AG09309 (cell line): ENCODE measurements around the gene CPLX1.
"Not testable (repeated sequence)": the region's sequence is repeated elsewhere in the genome, so short reads cannot be mapped to it uniquely, and the experiment has no call there.

Experiments used
- DNase-seq: peaks from one replicate; pipeline ENCODE4 v3.0.0-alpha.2; 2010; ENCODE audit warnings: low read depth
- H3K4me3 ChIP-seq: 2 replicates; pipeline ENCODE4 v1.5.1; 2011; ENCODE audit warnings: mild to moderate bottlenecking, low read depth, low read length, moderate library complexity; ENCODE audit not compliant: control insufficient read depth
- CTCF ChIP-seq: IDR thresholded peaks from 2 replicates; pipeline ENCODE4 v1.5.1; 2011; ENCODE audit warnings: mild to moderate bottlenecking, low read depth, low read length, inconsistent platforms; ENCODE audit not compliant: insufficient read depth, control insufficient read depth; ENCODE audit errors: missing control alignments

CPLX1 gene

GRCh38 chr4:815464-816146 is 10.3 kb downstream of the CPLX1 start:
- no peak overlapping the region for H3K4me3 ChIP-seq
- no peak for TF ChIP-seq CTCF
- no peak for DNase-seq

GRCh38 chr4:814312-814850 is 11.5 kb downstream of the CPLX1 start:
- no peak overlapping the region for H3K4me3 ChIP-seq
- no peak for DNase-seq
- no peak for TF ChIP-seq CTCF

GRCh38 chr4:813900-814299 is 12.0 kb downstream of the CPLX1 start:
- H3K4me3 ChIP-seq: no peak overlapping the region
- TF ChIP-seq CTCF: no peak
- no peak for DNase-seq

GRCh38 chr4:808860-809570 is 16.9 kb downstream of the CPLX1 start:
- H3K4me3 ChIP-seq: no peak overlapping the region
- TF ChIP-seq CTCF: no peak
- no peak for DNase-seq

GRCh38 chr4:807792-808191 is 18.1 kb downstream of the CPLX1 start:
- TF ChIP-seq CTCF: no peak
- no peak for DNase-seq
- H3K4me3 ChIP-seq: no peak overlapping the region

DNA sequence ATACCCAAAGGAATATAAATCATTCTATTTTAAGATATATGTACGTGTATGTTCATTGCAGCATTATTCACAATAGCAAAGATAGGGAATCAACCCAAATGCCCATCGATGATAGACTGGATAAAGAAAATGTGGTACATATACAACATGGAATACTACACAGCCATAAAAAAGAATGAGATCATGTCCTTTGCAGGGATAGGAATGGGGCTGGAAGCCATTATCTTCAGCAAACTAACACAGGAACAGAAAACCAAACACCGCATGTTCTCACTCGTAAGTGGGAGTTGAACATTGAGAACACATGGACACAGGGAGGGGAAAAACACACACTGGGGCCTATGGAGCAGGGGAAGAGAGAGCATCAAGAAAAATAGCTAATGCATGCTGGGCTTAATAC is 18.9 kb downstream of the CPLX1 start:
- not testable (repeated sequence) for DNase-seq, H3K4me3 ChIP-seq

DNA sequence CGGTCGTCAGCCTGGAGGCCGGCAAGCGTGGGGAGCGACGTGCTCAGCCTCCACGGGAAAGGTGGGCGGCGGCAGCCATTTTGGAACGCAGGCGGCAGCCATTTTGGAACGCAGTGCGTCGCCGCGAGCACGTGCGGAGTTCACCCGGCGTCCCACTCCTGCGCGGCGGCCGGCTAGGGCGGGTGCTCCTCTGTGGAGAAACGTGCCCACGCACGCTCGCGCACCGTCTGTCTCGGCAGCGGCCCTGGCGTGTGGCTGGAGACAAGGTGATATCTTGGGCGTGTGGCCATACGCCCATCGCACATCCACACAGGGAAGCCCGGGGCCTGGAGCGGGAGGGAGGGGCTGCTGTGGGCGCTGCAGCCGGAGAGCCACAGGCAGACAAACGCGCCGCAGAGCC is 21.1 kb downstream of the CPLX1 start:
- no peak overlapping the region for H3K4me3 ChIP-seq
- no peak for DNase-seq
- no peak for TF ChIP-seq CTCF
